HG03045 (cell line): ENCODE data around the gene TTLL11.
"Not testable (repeated sequence)": the region's sequence is repeated elsewhere in the genome, so short reads cannot be mapped to it uniquely, and the experiment has no call there.

Experiments
- ATAC-seq: cut with Tn5 transposase; IDR thresholded peaks from one replicate; pipeline ENCODE4 v1.9.1; 2021; ENCODE audit warnings: mild to moderate bottlenecking, moderate library complexity; ENCODE audit not compliant: unreplicated experiment

The TTLL11 gene

GRCh38 chr9:122125509-122126330 lies 32.6 kb upstream of the TTLL11 start:
- no peak for ATAC-seq

GRCh38 chr9:122125158-122125508 lies 32.0 kb upstream of the TTLL11 start:
- peak; percentile 57 for ATAC-seq

- no peak for ATAC-seq
Measured at GRCh38 chr9:122124528-122124927, 31.4 kb upstream of the TTLL11 start.

GRCh38 chr9:122124048-122124447 lies 30.9 kb upstream of the TTLL11 start:
- ATAC-seq, result no peak

GRCh38 chr9:122122903-122123632 lies 30.0 kb upstream of the TTLL11 start:
- no peak for ATAC-seq

- no peak for ATAC-seq
Measured at GRCh38 chr9:122122468-122122867, 29.4 kb upstream of the TTLL11 start.

GRCh38 chr9:122121931-122122330 lies 28.8 kb upstream of the TTLL11 start:
- ATAC-seq, result no peak

- no peak for ATAC-seq
Measured at GRCh38 chr9:122121391-122121790, 28.3 kb upstream of the TTLL11 start.

- no peak for ATAC-seq
Measured at GRCh38 chr9:122120316-122121071, 27.4 kb upstream of the TTLL11 start.

GRCh38 chr9:122119721-122120120 lies 26.6 kb upstream of the TTLL11 start:
- no peak for ATAC-seq

- no peak for ATAC-seq
Measured at GRCh38 chr9:122119166-122119521, 26.0 kb upstream of the TTLL11 start.

GRCh38 chr9:122118343-122119165 lies 25.4 kb upstream of the TTLL11 start:
- ATAC-seq, result no peak

- not testable (repeated sequence) for ATAC-seq
Measured at GRCh38 chr9:122117241-122117640, 24.1 kb upstream of the TTLL11 start.

- ATAC-seq, result no peak
Measured at GRCh38 chr9:122116448-122117173, 23.5 kb upstream of the TTLL11 start.

GRCh38 chr9:122116040-122116439 lies 22.9 kb upstream of the TTLL11 start:
- no peak for ATAC-seq

GRCh38 chr9:122115176-122116035 lies 22.3 kb upstream of the TTLL11 start:
- no peak for ATAC-seq

- no peak for ATAC-seq
Measured at GRCh38 chr9:122113574-122113973, 20.5 kb upstream of the TTLL11 start.

- no peak for ATAC-seq
Measured at GRCh38 chr9:122112238-122112637, 19.1 kb upstream of the TTLL11 start.

GRCh38 chr9:122111413-122112085 lies 18.4 kb upstream of the TTLL11 start:
- ATAC-seq, result no peak
